Hepatocyte (in vitro differentiated cells): ENCODE results near the gene ABCB1. TPM values are rescaled to one million over a fixed set of nuclear protein-coding genes. Genes with fewer than 3 reads are reported as not detected.

Experiments
- DNase-seq: peaks from one replicate; pipeline ENCODE4 v3.0.0-alpha.2; 2016; ENCODE audit warnings: low spot score
- H2AFZ ChIP-seq: fragments of 200-600 bp; sonication (generic); 2 replicates; pipeline ENCODE4 v1.6.0; 2016; ENCODE audit warnings: antibody characterized with exemption, mild to moderate bottlenecking
- H3K27ac ChIP-seq: fragments of 200-600 bp; sonication (generic); 2 replicates; pipeline ENCODE4 v1.5.1; 2016; ENCODE audit warnings: mild to moderate bottlenecking
- H3K27me3 ChIP-seq: fragments of 200-600 bp; sonication (generic); 2 replicates; pipeline ENCODE4 v1.6.1; 2016
- H3K36me3 ChIP-seq: fragments of 200-600 bp; sonication (generic); replicated peaks from 2 replicates; pipeline ENCODE4 v1.5.1; 2016; ENCODE audit warnings: low read depth; ENCODE audit not compliant: insufficient read depth
- H3K4me1 ChIP-seq: fragments of 200-600 bp; sonication (generic); 2 replicates; pipeline ENCODE4 v1.5.1; 2016; ENCODE audit warnings: mild to moderate bottlenecking, moderate library complexity; ENCODE audit not compliant: insufficient read depth
- H3K4me2 ChIP-seq: fragments of 200-600 bp; sonication (generic); 2 replicates; pipeline ENCODE4 v1.6.0; 2016
- H3K4me3 ChIP-seq: fragments of 200-600 bp; sonication (generic); 2 replicates; pipeline ENCODE4 v1.5.1; 2016; ENCODE audit warnings: mild to moderate bottlenecking
- H3K79me2 ChIP-seq: fragments of 200-600 bp; sonication (generic); 2 replicates; pipeline ENCODE4 v1.6.0; 2017; ENCODE audit warnings: mild to moderate bottlenecking
- H3K9me2 ChIP-seq: fragments of 200-600 bp; sonication (generic); replicated peaks from 2 replicates; pipeline ENCODE4 v1.6.0; 2017; ENCODE audit warnings: mild to moderate bottlenecking; ENCODE audit not compliant: insufficient read depth
- H3K9me3 ChIP-seq: fragments of 200-600 bp; sonication (generic); 2 replicates; pipeline ENCODE4 v1.5.1; 2016; ENCODE audit warnings: low read depth, mild to moderate bottlenecking
- H4K20me1 ChIP-seq: fragments of 200-600 bp; sonication (generic); 2 replicates; pipeline ENCODE4 v1.6.0; 2016; ENCODE audit warnings: mild to moderate bottlenecking; ENCODE audit not compliant: insufficient read depth, poor library complexity, severe bottlenecking
- EZH2 ChIP-seq: fragments of 200-600 bp; sonication (generic); IDR thresholded peaks from 2 replicates; pipeline ENCODE4 v1.6.1; 2016; ENCODE audit warnings: antibody characterized with exemption, mild to moderate bottlenecking, borderline replicate concordance
- EZH2phosphoT487 ChIP-seq: fragments of 200-600 bp; sonication (generic); IDR thresholded peaks from one replicate; pipeline ENCODE4 v1.6.1; 2018; ENCODE audit warnings: antibody characterized with exemption, mild to moderate bottlenecking, low read depth, moderate library complexity; ENCODE audit not compliant: unreplicated experiment, severe bottlenecking
- WGBS: methylation state at CpG from one replicate; pipeline ENCODE4 v1.1.6; 2016; ENCODE audit warnings: low lambda C conversion rate; ENCODE audit errors: missing lambda C conversion rate; 5-methylcytosine and 5-hydroxymethylcytosine counted together
- polyA plus RNA-seq: library from polyadenylated mRNA; unstranded; fragments of >200 nt; fragmentation: Nextera tagmentation; extraction: Ambion mirVana; gene quantifications from 2 replicates; pipeline ENCODE4 v1.2.1, GENCODE V29; 2016
- total RNA-seq: library from RNA; depleted of rRNA; stranded (reverse); fragments of >200 nt; gene quantifications from 2 replicates; pipeline ENCODE4 v1.2.3, GENCODE V29; 2014
- TF ChIP-seq, protein P1 (sequence below): fragments of 200-600 bp; sonication (generic); IDR thresholded peaks from 2 replicates; pipeline ENCODE4 v1.5.1; 2016; ENCODE audit warnings: antibody characterized with exemption, mild to moderate bottlenecking; ENCODE audit not compliant: poor library complexity

The ABCB1 gene
- total and polyA plus RNA-seq, 2 experiments from 2014 or later, result 7.9 to 20.0 TPM

DNA sequence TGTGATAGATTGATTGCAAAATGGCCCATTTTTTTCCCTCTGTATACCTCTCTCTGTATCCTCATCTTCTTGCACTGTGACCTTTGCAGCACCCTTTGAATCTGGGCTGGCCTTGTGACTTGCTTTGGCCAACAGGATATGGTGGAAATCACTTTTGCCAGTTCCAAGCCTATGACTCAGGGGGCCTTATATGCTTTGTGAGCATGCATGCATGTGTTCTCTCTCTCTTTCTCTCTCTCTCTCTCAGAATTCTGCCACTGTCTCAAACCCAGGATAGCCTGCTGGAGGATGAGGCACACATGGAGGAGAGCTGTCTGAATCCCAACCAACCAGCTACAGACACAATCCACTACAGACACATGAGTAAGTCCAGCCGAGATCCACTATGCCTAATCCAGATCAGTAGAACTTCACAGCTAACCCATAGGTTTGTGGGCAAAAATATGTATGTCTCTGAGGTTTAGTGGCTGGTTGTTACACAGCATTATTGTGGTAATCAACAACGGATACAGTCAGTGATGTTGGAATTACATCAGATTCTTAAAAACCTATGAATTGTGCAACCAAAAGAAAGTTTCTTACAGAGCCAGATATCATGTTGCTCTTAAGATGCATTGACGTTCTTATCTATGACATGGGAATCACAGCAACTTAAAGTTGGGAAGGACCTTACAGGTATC is 83.4 kb downstream of the ABCB1 start:
- H3K4me1 ChIP-seq, result no peaks in the 10 kb centered on the region
- H3K79me2 ChIP-seq, result no peaks in the 10 kb centered on the region
- H3K9me3 ChIP-seq, result no peaks in the 10 kb centered on the region
- WGBS, result 84% methylated on average over 3 of the region's 3 CpGs
- H3K4me3 ChIP-seq, result no peak overlapping the region
- H3K36me3 ChIP-seq, result no peaks in the 10 kb centered on the region
- no peak overlapping the region for H2AFZ ChIP-seq
- H4K20me1 ChIP-seq, result no peaks in the 10 kb centered on the region
- TF ChIP-seq EZH2phosphoT487 (no peak), EZH2 (no peak)
- TF ChIP-seq, protein P1, sequence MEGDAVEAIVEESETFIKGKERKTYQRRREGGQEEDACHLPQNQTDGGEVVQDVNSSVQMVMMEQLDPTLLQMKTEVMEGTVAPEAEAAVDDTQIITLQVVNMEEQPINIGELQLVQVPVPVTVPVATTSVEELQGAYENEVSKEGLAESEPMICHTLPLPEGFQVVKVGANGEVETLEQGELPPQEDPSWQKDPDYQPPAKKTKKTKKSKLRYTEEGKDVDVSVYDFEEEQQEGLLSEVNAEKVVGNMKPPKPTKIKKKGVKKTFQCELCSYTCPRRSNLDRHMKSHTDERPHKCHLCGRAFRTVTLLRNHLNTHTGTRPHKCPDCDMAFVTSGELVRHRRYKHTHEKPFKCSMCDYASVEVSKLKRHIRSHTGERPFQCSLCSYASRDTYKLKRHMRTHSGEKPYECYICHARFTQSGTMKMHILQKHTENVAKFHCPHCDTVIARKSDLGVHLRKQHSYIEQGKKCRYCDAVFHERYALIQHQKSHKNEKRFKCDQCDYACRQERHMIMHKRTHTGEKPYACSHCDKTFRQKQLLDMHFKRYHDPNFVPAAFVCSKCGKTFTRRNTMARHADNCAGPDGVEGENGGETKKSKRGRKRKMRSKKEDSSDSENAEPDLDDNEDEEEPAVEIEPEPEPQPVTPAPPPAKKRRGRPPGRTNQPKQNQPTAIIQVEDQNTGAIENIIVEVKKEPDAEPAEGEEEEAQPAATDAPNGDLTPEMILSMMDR, result no peak
- H3K4me2 ChIP-seq, result no peak overlapping the region
- H3K27me3 ChIP-seq, result no peaks in the 10 kb centered on the region
- no peak overlapping the region for H3K27ac ChIP-seq
- H3K9me2 ChIP-seq, result no peaks in the 10 kb centered on the region
- DNase-seq, result no peak

DNA sequence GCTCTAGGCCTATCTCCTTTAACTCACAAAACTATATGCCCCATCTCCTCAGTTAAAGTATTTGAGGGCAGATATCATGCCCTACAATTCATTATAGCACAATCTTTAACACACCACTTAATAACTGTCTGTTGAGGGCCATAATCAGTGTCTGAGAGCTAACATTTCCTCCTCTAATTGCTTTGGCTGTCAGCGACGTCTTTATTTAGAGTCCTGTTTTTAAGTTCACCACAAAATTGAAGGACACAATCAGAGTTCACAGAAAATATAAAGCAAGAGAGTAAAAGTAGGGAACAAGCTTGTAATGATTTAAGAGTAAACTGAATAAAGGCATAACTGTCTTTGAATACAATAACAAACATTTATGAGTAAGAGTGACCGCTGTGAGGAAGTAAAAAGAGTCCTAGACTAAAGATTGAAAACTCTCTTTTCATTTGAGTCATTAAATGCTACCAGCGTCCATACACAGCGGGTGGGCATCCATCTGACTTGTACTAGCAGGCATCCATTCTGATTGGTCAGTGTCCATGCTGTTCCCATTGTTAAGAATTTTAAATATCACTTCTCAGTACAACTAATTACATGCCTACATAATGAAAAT is 86.8 kb downstream of the ABCB1 start:
- H3K4me3 ChIP-seq, result no peak overlapping the region
- no peak for DNase-seq
- no peak overlapping the region for H3K27ac ChIP-seq
- H3K9me3 ChIP-seq, result no peaks in the 10 kb centered on the region
- H3K79me2 ChIP-seq, result no peaks in the 10 kb centered on the region
- H3K9me2 ChIP-seq, result no peaks in the 10 kb centered on the region
- H3K4me1 ChIP-seq, result no peaks in the 10 kb centered on the region
- TF ChIP-seq EZH2, result no peak
- no peak for TF ChIP-seq EZH2phosphoT487
- TF ChIP-seq, protein P1, result no peak
- no peaks in the 10 kb centered on the region for H3K27me3 ChIP-seq
- no peak overlapping the region for H3K4me2 ChIP-seq
- H4K20me1 ChIP-seq, result no peaks in the 10 kb centered on the region
- WGBS, result 84% methylated on average over 5 of the region's 5 CpGs
- no peaks in the 10 kb centered on the region for H3K36me3 ChIP-seq
- no peak overlapping the region for H2AFZ ChIP-seq

DNA sequence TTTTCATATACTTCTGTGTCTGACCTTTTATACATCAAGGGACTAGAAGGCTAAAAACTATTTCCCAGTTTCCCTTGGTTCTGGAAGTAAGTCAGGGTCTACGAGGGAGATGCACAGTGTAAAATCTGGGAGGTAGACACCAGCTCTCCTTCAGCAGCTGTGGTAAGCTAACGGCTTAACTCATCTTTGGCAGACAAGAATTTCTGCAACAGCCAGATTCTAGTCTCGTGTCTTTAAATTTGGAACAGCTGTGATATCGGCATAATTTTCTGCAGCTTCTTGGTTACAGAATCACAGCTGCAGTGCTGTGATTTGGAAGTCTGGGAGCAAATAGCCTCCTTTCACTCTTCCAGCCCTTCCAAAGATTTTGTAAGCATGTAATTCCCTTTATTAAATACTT is 87.8 kb downstream of the ABCB1 start:
- DNase-seq, result no peak

More for the DNA sequence above, 87.8 kb downstream of the ABCB1 start:
- WGBS, result 66% methylated on average over 4 of the region's 4 CpGs
- Histone ChIP-seq H3K36me3 (no peaks in the 10 kb centered on the region), H3K4me2 (no peak overlapping the region), H3K4me1 (no peaks in the 10 kb centered on the region), H3K79me2 (no peaks in the 10 kb centered on the region), H3K4me3 (no peak overlapping the region), H2AFZ (no peak overlapping the region), H3K9me2 (no peaks in the 10 kb centered on the region), H3K27ac (no peak overlapping the region), H4K20me1 (no peaks in the 10 kb centered on the region), H3K27me3 (no peaks in the 10 kb centered on the region), H3K9me3 (no peaks in the 10 kb centered on the region)
- TF ChIP-seq, protein P1, result no peak
- no peak for TF ChIP-seq EZH2phosphoT487
